HG03060 (cell line): ENCODE results near the gene KRTAP11-1.

ENCODE experiments used
- ATAC-seq: cut with Tn5 transposase; IDR thresholded peaks from one replicate; pipeline ENCODE4 v1.9.1; 2021; ENCODE audit warnings: low read depth, moderate number of reproducible peaks; ENCODE audit not compliant: unreplicated experiment

KRTAP11-1 gene

GRCh38 chr21:30881480-30881879 is at the start of gene KRTAP11-1:
Gene KRTAP11-1 (minus strand): TSS chr21:30881580. CDS start chr21:30881524, 56 bp downstream.
- ATAC-seq, result no peak

- ATAC-seq, result no peak
These were observed 42.8 kb upstream of the KRTAP11-1 start for GRCh38 chr21:30924146-30924700.

GRCh38 chr21:30921129-30921528 is 39.7 kb upstream of the KRTAP11-1 start:
- no peak for ATAC-seq

- ATAC-seq, result no peak
These were observed 36.2 kb upstream of the KRTAP11-1 start for GRCh38 chr21:30917557-30917956.

GRCh38 chr21:30900881-30901280 is 19.5 kb upstream of the KRTAP11-1 start:
- no peak for ATAC-seq

GRCh38 chr21:30882866-30883597 is 1.7 kb upstream of the KRTAP11-1 start:
- ATAC-seq, result no peak

- no peak for ATAC-seq
These were observed 466 bp downstream of the KRTAP11-1 start for GRCh38 chr21:30880914-30881313.

GRCh38 chr21:30874526-30874925 is 6.9 kb downstream of the KRTAP11-1 start:
- ATAC-seq, result no peak

- no peak for ATAC-seq
These were observed 33.5 kb downstream of the KRTAP11-1 start for GRCh38 chr21:30847627-30848500.

- no peak for ATAC-seq
These were observed 38.4 kb downstream of the KRTAP11-1 start for GRCh38 chr21:30842990-30843389.

- no peak for ATAC-seq
These were observed 42.1 kb downstream of the KRTAP11-1 start for GRCh38 chr21:30839304-30839703.

- ATAC-seq, result no peak
These were observed 42.8 kb downstream of the KRTAP11-1 start for GRCh38 chr21:30838536-30838935.

- no peak for ATAC-seq
These were observed 50.1 kb downstream of the KRTAP11-1 start for GRCh38 chr21:30831194-30831765.
